HCT116 (cell line): ENCODE data around the gene RPL35. TPM values are rescaled to one million over a fixed set of nuclear protein-coding genes. Genes with fewer than 3 reads are reported as not detected.

Experiments used
- ATAC-seq: fragments of 200-7000 bp; cut with Tn5 transposase; 2 replicates; pipeline ENCODE4 v1.9.1; 2020; ENCODE audit warnings: mild to moderate bottlenecking, moderate library complexity
- BruUV-seq: library from RNA; stranded (reverse); fragments of 400-500 nt; replicated peaks from 2 replicates; lab custom pipeline; 2021; lab: Mats Ljungman, UMichigan
- CTCF ChIA-PET: fragments of 300-600 bp; sonication (Branson Sonifier 250); formaldehyde crosslinking; loops from one replicate; lab custom pipeline; 2021; ENCODE audit warnings: antibody characterized with exemption; lab: Charles Lee
- POLR2A ChIA-PET: fragments of 300-600, 350-600 bp; sonication (Branson Sonifier 250); formaldehyde crosslinking; loops from one replicate; lab custom pipeline; 2021; ENCODE audit warnings: antibody characterized with exemption; lab: Charles Lee
- RAD21 ChIA-PET, 2 experiments: fragments of 300-600 bp; sonication (Branson Sonifier 250); formaldehyde crosslinking; loops; one replicate each; lab custom pipeline; 2023; ENCODE audit warnings: low total read pairs in 2 of 2; ENCODE audit not compliant: uncharacterized antibody in 2 of 2, unreplicated experiment in 2 of 2, low non-redundant PET in 1 of 2; lab: Charles Lee
- DNase-seq: peaks from one replicate; pipeline ENCODE4 v3.0.0-alpha.2; 2010; ENCODE audit warnings: low read depth, low spot score
- H2AFZ ChIP-seq: fragments of 200-600 bp; shearing (Covaris generic), sonication (generic); 2 replicates; pipeline ENCODE4 v1.6.1; 2017; ENCODE audit warnings: low read depth, mixed run types, mixed read lengths, antibody characterized with exemption, low read length; ENCODE audit not compliant: poor library complexity, severe bottlenecking
- H3K27ac ChIP-seq: 2 replicates; pipeline ENCODE4 v1.5.1; 2012; ENCODE audit warnings: low read depth, low read length
- H3K27me3 ChIP-seq: fragments of 200-600 bp; sonication (generic); 2 replicates; pipeline ENCODE4 v1.6.1; 2016; ENCODE audit warnings: mixed run types, low read length, mixed read lengths; ENCODE audit not compliant: insufficient read depth
- H3K36me3 ChIP-seq, 2 experiments: fragments of 200-500 bp in 1 of 2; fragments of 200-600 bp in 1 of 2; sonication (Bioruptor generic) in 1 of 2; sonication (generic) in 1 of 2; 2 replicates each; pipeline versions ENCODE4 v1.5.1 to v1.6.1; 2014 to 2016; ENCODE audit warnings: low read length in 2 of 2, inconsistent platforms in 1 of 2, mixed read lengths in 1 of 2, mixed run types in 1 of 2; ENCODE audit not compliant: insufficient read depth in 2 of 2, control insufficient read depth in 1 of 2
- H3K4me1 ChIP-seq, 2 experiments: fragments of 200-600 bp in 1 of 2; sonication (generic) in 1 of 2; 2 replicates each; pipeline versions ENCODE4 v1.5.1 to v1.6.1; 2012 to 2017; ENCODE audit warnings: low read length in 2 of 2, inconsistent platforms in 1 of 2, mild to moderate bottlenecking in 1 of 2, mixed read lengths in 1 of 2, mixed run types in 1 of 2, moderate library complexity in 1 of 2; ENCODE audit not compliant: insufficient read depth in 2 of 2, control insufficient read depth in 1 of 2
- H3K4me2 ChIP-seq: fragments of 200-600 bp; sonication (generic); 2 replicates; pipeline ENCODE4 v1.6.1; 2017; ENCODE audit warnings: mixed run types, low read length, mixed read lengths
- H3K4me3 ChIP-seq, 2 experiments: fragments of 200-600 bp in 1 of 2; sonication (generic) in 1 of 2; replicated peaks in 1 of 2; 2 replicates each; pipeline ENCODE4 v1.5.1; 2011 to 2016; ENCODE audit warnings: low read length in 2 of 2, control low read depth in 1 of 2, low read depth in 1 of 2, mild to moderate bottlenecking in 1 of 2, mixed read lengths in 1 of 2, mixed run types in 1 of 2
- H3K79me2 ChIP-seq: fragments of 200-600 bp; sonication (generic); 2 replicates; pipeline ENCODE4 v1.6.1; 2017; ENCODE audit warnings: mild to moderate bottlenecking, mixed run types, low read length, moderate library complexity, mixed read lengths; ENCODE audit not compliant: insufficient read depth
- H3K9ac ChIP-seq: fragments of 200-600 bp; sonication (generic); 2 replicates; pipeline ENCODE4 v1.6.1; 2016; ENCODE audit warnings: low read length, mixed read lengths
- H3K9me2 ChIP-seq: fragments of 200-600 bp; sonication (generic), shearing (Covaris generic); 2 replicates; pipeline ENCODE4 v1.6.1; 2017; ENCODE audit warnings: mixed run types, mild to moderate bottlenecking, moderate library complexity; ENCODE audit not compliant: insufficient read depth
- H3K9me3 ChIP-seq, 2 experiments: fragments of 200-500 bp in 1 of 2; fragments of 200-600 bp in 1 of 2; sonication (Bioruptor generic) in 1 of 2; sonication (generic) in 1 of 2; 2 replicates each; pipeline ENCODE4 v1.6.1; 2014 to 2017; ENCODE audit warnings: low read length in 2 of 2, mixed read lengths in 2 of 2, inconsistent platforms in 1 of 2, low read depth in 1 of 2, mild to moderate bottlenecking in 1 of 2, mixed run types in 1 of 2, moderate library complexity in 1 of 2; ENCODE audit not compliant: control insufficient read depth in 1 of 2, insufficient read depth in 1 of 2
- H4K20me1 ChIP-seq: fragments of 200-600 bp; sonication (generic), shearing (Covaris generic); 2 replicates; pipeline ENCODE4 v1.6.1; 2017; ENCODE audit warnings: mixed run types, mild to moderate bottlenecking, moderate library complexity; ENCODE audit not compliant: insufficient read depth
- EGR1 ChIP-seq: IDR thresholded peaks from 2 replicates; pipeline ENCODE4 v1.6.1; 2012; ENCODE audit warnings: low read depth
- EZH2 ChIP-seq: fragments of 200-600 bp; sonication (generic); IDR thresholded peaks from 2 replicates; pipeline ENCODE4 v1.6.1; 2017; ENCODE audit warnings: antibody characterized with exemption, mixed run types
- FOSL1 ChIP-seq: IDR thresholded peaks from 2 replicates; pipeline ENCODE4 v1.6.1; 2012; ENCODE audit warnings: low read depth
- POLR2A ChIP-seq: IDR thresholded peaks from 2 replicates; pipeline ENCODE4 v1.7.0; 2011; ENCODE audit warnings: borderline replicate concordance; ENCODE audit not compliant: insufficient read depth, insufficient read length; ENCODE audit errors: extremely low read depth
- SIN3A ChIP-seq: IDR thresholded peaks from 2 replicates; pipeline ENCODE4 v1.6.1; 2012; ENCODE audit warnings: low read depth
- SP1 ChIP-seq: IDR thresholded peaks from 2 replicates; pipeline ENCODE4 v1.6.1; 2012; ENCODE audit warnings: low read depth
- TCF7L2 ChIP-seq: IDR thresholded peaks from 2 replicates; pipeline ENCODE4 v1.7.0; 2011; ENCODE audit warnings: borderline replicate concordance, inconsistent platforms; ENCODE audit not compliant: insufficient read depth, insufficient read length; ENCODE audit errors: extremely low read depth
- ZFX ChIP-seq: fragments of 450-650 bp; IDR thresholded peaks from 2 replicates; pipeline ENCODE4 v1.6.1; 2017
- intact Hi-C: fragments of 100-400 bp; cut with micrococcal nuclease; formaldehyde crosslinking; loops from 2 replicates; pipeline ENCODE4 v1.10.0; 2022
- total RNA-seq: library from RNA; stranded (reverse); gene quantifications from one replicate; pipeline ENCODE4 v1.2.1, GENCODE V29; 2021; ENCODE audit not compliant: unreplicated experiment
- TF ChIP-seq, protein P1 (sequence below): IDR thresholded peaks from 2 replicates; pipeline ENCODE4 v1.6.1; 2011; ENCODE audit warnings: mild to moderate bottlenecking, low read length, moderate library complexity; ENCODE audit not compliant: insufficient replicate concordance; ENCODE audit errors: extremely low read depth
- TF ChIP-seq, protein P2 (sequence below): IDR thresholded peaks from 2 replicates; pipeline ENCODE4 v1.6.1; 2012
- TF ChIP-seq, protein P3 (sequence below), 3 experiments: fragments of 200-600 bp in 1 of 3; sonication (generic) in 1 of 3; IDR thresholded peaks in 2 of 3; conservative IDR thresholded peaks in 1 of 3; 2 replicates each; pipeline ENCODE4 v1.5.1; 2012 to 2017; ENCODE audit warnings: low read depth in 2 of 3, low read length in 2 of 3, antibody characterized with exemption in 1 of 3, borderline replicate concordance in 1 of 3, control low read depth in 1 of 3, mild to moderate bottlenecking in 1 of 3, mixed read lengths in 1 of 3, mixed run types in 1 of 3, moderate library complexity in 1 of 3; ENCODE audit not compliant: insufficient read depth in 1 of 3

RPL35 gene
- total RNA-seq, 1 experiment from 2014 or later, result 1,754 TPM

DNA sequence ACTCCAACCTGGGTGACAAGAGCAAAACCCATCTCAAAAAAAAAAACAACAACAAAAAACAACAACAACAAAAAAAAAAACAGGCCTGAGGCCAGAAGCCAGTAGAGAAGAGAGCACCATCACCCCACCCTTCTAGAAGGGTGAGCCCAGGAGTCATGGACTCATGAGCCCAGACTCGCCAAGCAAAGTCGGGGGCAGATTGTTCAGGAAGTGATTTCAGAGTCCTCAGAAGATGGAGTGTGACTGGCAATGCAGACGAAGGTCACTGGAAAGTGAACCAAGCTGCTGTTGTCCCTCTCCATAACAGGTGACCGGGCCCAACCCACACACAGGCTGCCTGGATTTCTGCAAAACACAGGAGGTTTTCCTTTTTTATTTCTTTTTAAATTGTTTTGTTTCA is 17.5 kb downstream of the RPL35 start:
- H3K9me2 ChIP-seq, result no peaks in the 10 kb centered on the region
- H4K20me1 ChIP-seq, result no peaks in the 10 kb centered on the region
- no peaks in the 10 kb centered on the region for H3K36me3 ChIP-seq
- H3K27ac ChIP-seq, result no peak overlapping the region
- H3K9me3 ChIP-seq, result no peaks in the 10 kb centered on the region
- no peak overlapping the region for H3K4me2 ChIP-seq
- POLR2A ChIA-PET, result no interaction called here
- TF ChIP-seq POLR2A, result no peak
- TF ChIP-seq TCF7L2, result no peak
- no peak for TF ChIP-seq EZH2
- TF ChIP-seq SIN3A, result no peak
- TF ChIP-seq FOSL1, result no peak
- TF ChIP-seq EGR1, result no peak
- TF ChIP-seq, protein P1, sequence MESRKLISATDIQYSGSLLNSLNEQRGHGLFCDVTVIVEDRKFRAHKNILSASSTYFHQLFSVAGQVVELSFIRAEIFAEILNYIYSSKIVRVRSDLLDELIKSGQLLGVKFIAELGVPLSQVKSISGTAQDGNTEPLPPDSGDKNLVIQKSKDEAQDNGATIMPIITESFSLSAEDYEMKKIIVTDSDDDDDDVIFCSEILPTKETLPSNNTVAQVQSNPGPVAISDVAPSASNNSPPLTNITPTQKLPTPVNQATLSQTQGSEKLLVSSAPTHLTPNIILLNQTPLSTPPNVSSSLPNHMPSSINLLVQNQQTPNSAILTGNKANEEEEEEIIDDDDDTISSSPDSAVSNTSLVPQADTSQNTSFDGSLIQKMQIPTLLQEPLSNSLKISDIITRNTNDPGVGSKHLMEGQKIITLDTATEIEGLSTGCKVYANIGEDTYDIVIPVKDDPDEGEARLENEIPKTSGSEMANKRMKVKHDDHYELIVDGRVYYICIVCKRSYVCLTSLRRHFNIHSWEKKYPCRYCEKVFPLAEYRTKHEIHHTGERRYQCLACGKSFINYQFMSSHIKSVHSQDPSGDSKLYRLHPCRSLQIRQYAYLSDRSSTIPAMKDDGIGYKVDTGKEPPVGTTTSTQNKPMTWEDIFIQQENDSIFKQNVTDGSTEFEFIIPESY, result no peak
- no peak for TF ChIP-seq ZFX
- TF ChIP-seq SP1, result no peak
- TF ChIP-seq, protein P2, sequence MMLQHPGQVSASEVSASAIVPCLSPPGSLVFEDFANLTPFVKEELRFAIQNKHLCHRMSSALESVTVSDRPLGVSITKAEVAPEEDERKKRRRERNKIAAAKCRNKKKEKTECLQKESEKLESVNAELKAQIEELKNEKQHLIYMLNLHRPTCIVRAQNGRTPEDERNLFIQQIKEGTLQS, result no peak
- TF ChIP-seq, protein P3, sequence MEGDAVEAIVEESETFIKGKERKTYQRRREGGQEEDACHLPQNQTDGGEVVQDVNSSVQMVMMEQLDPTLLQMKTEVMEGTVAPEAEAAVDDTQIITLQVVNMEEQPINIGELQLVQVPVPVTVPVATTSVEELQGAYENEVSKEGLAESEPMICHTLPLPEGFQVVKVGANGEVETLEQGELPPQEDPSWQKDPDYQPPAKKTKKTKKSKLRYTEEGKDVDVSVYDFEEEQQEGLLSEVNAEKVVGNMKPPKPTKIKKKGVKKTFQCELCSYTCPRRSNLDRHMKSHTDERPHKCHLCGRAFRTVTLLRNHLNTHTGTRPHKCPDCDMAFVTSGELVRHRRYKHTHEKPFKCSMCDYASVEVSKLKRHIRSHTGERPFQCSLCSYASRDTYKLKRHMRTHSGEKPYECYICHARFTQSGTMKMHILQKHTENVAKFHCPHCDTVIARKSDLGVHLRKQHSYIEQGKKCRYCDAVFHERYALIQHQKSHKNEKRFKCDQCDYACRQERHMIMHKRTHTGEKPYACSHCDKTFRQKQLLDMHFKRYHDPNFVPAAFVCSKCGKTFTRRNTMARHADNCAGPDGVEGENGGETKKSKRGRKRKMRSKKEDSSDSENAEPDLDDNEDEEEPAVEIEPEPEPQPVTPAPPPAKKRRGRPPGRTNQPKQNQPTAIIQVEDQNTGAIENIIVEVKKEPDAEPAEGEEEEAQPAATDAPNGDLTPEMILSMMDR (IDR thresholded peaks at IDR 0.05 in 2 of 3, conservative IDR thresholded peaks at IDR 0.05 in 1 of 3; ENCODE audit: borderline replicate concordance in 1 of 3, insufficient read depth in 1 of 3, low read depth in 2 of 3, low read length in 2 of 3), result no peak
- no peak overlapping the region for H3K9ac ChIP-seq
- no peaks in the 10 kb centered on the region for H3K79me2 ChIP-seq
- peaks cover 12 to 28% of the 10 kb centered on the region in 2 experiments for H3K4me1 ChIP-seq
- intact Hi-C loops, result no loop called here
- ATAC-seq, result no peak
- CTCF ChIA-PET, result interaction anchor here (1.0 to 3.1 kb wide), 2 partner anchors 9 to 73 kb away, joined by 3 to 12 read pairs; partner anchors contain the start of genes NR6A1 and WDR38
- no peaks in the 10 kb centered on the region for H3K27me3 ChIP-seq
- no TSS peak for BruUV-seq
- no peak overlapping the region for H2AFZ ChIP-seq
- DNase-seq, result no peak
- no peak overlapping the region for H3K4me3 ChIP-seq
- RAD21 ChIA-PET, result no interaction called here
